K562 treated with DMSO at 1 percent for 4 hours (cell line): Measurements from ENCODE around the gene PPP1R1A. TPM values are rescaled to one million over a fixed set of nuclear protein-coding genes. Genes with fewer than 3 reads are reported as not detected.

Experiments used
- total RNA-seq: library from RNA; unstranded; fragments of 300-600 nt; gene quantifications from 2 replicates; pipeline ENCODE4 v1.2.3, GENCODE V29; 2022; ENCODE audit not compliant: insufficient read depth

The PPP1R1A gene
- total RNA-seq, result not detected in 2 replicates

GRCh38 chr12:54588110-54588889, at the start of gene PPP1R1A:
TSS of gene PPP1R1A (minus strand) at chr12:54588659. CDS start at chr12:54588488, 171 bp downstream.

GRCh38 chr12:54634795-54635194, 46.3 kb upstream of the PPP1R1A start, which contains the start of gene LACRT:
TSS of gene LACRT (minus strand) at chr12:54634895. CDS start at chr12:54634841, 54 bp downstream.

Other genes starting within 250 kb of the PPP1R1A start
- not detected in 2 replicates for gene GPR84, start 224.2 kb downstream of the PPP1R1A start, total RNA-seq
- gene ZNF385A, start 203.9 kb downstream of the PPP1R1A start, total RNA-seq, result 24.3 and 36.6 TPM in 2 replicates
- gene ITGA5, start 169.4 kb downstream of the PPP1R1A start, total RNA-seq, result 56.9 and 93.7 TPM in 2 replicates
- gene GTSF1, start 115.1 kb downstream of the PPP1R1A start, total RNA-seq, result 315 and 349 TPM in 2 replicates
- 37.5 and 42.0 TPM in 2 replicates for gene NCKAP1L, start 90.9 kb downstream of the PPP1R1A start, total RNA-seq
- 3.0 and 4.4 TPM in 2 replicates for gene PDE1B, start 39.1 kb downstream of the PPP1R1A start, total RNA-seq
- gene LACRT, start 46.2 kb upstream of the PPP1R1A start, total RNA-seq, result not detected in 2 replicates
- not detected in 2 replicates for gene DCD, start 59.7 kb upstream of the PPP1R1A start, total RNA-seq